Mononuclear cell (primary cell): ENCODE data around the gene VTI1A. TPM values are rescaled to one million over a fixed set of nuclear protein-coding genes. Genes with fewer than 3 reads are reported as not detected.

Experiments used
- H3K27me3 ChIP-seq: 2 replicates; pipeline ENCODE4 v1.6.0; 2011; ENCODE audit warnings: low read length, control low read depth; ENCODE audit not compliant: insufficient read depth
- H3K4me1 ChIP-seq: 2 replicates; pipeline ENCODE4 v1.5.1; 2011; ENCODE audit warnings: mild to moderate bottlenecking, low read length, control low read depth; ENCODE audit not compliant: insufficient read depth
- H3K4me3 ChIP-seq: 2 replicates; pipeline ENCODE4 v1.5.1; 2011; ENCODE audit warnings: mild to moderate bottlenecking, low read length, moderate library complexity
- H3K9me3 ChIP-seq: 2 replicates; pipeline ENCODE4 v1.5.1; 2011; ENCODE audit warnings: low read depth, mild to moderate bottlenecking, control low read depth, low read length
- total RNA-seq: library from RNA; depleted of rRNA; stranded (reverse); fragments of >200 nt; gene quantifications from one replicate; pipeline ENCODE4 v1.2.3, GENCODE V29; 2012

VTI1A gene
- total RNA-seq, 1 donor, result 65.4 TPM

DNA sequence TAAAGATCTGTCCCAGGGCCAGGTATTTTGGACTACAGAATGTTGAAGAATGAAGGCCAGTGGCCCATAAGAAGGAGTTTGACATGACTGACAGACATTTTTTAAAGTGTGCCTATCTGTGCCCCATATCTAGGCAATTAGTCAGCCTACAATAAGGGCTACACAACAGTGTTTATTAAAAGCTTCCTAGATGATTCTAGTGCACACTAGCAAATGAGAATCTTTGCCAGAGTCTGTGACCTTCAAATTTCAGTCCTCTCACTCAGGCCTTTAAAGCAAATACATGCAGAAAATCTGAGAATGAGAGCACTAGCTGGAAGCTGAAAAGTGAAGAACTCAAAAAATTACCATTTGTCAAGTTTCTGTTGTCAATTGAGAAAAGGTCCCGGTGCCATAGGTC lies 208.7 kb downstream of the VTI1A start:
- Histone ChIP-seq H3K9me3 (no peaks in the 10 kb centered on the region), H3K4me1 (no peaks in the 10 kb centered on the region), H3K4me3 (no peak overlapping the region), H3K27me3 (no peaks in the 10 kb centered on the region)

DNA sequence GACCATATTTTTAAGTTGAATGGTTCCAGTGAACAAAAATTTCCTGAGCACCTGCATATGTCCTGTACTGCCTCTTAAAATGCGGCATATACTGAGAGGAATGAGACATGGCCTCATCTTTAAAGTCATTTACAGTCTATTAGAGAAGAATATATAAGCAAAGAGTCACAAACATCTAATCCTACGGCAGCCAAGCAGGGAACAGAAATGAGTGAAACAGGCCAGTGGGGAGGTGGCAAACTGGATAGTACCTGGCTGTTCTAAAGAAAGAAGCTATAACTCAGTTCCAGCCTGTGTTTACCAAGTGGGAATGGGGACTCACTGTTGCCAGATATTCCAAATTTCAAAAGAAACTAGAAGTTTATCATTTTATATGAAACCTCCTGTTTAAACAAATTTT lies 211.4 kb downstream of the VTI1A start:
- Histone ChIP-seq H3K4me1 (no peaks in the 10 kb centered on the region), H3K4me3 (no peak overlapping the region), H3K27me3 (no peaks in the 10 kb centered on the region), H3K9me3 (no peaks in the 10 kb centered on the region)

DNA sequence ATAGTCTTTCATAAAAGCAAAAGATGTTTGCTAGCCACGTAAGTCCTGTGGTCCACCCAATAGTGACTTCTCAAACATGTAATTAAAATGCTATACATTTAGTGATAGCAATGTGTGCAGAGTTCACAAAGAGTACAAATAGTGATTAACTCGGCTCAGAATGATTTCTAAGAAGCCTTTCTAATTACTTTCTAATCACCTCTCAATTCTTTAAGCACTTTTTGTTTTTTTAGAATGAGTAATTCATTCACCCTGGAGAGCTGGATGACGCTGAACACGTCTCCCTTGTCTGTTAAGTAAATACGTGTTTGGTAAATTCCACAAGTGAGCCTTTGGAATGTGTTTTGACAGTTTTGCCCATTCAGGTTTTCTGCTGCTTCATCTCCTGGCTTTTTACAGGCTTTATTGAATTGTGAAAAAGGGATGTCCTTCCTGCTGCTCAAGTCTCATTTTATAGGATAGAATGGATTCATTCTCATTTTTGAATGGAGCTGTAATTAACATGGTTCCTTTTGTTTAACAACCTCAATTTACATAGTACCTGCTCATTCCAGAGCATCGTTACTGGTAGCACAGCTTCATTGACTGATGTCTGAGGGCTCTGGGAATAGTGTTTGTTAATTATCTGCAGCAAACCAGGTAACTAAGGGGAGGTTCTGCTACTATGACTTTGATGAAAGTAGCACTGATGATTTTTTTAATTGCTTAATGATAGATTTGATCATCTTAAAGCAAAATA lies 212.1 kb downstream of the VTI1A start:
- Histone ChIP-seq H3K4me3 (no peak overlapping the region), H3K27me3 (no peaks in the 10 kb centered on the region), H3K4me1 (no peaks in the 10 kb centered on the region)

DNA sequence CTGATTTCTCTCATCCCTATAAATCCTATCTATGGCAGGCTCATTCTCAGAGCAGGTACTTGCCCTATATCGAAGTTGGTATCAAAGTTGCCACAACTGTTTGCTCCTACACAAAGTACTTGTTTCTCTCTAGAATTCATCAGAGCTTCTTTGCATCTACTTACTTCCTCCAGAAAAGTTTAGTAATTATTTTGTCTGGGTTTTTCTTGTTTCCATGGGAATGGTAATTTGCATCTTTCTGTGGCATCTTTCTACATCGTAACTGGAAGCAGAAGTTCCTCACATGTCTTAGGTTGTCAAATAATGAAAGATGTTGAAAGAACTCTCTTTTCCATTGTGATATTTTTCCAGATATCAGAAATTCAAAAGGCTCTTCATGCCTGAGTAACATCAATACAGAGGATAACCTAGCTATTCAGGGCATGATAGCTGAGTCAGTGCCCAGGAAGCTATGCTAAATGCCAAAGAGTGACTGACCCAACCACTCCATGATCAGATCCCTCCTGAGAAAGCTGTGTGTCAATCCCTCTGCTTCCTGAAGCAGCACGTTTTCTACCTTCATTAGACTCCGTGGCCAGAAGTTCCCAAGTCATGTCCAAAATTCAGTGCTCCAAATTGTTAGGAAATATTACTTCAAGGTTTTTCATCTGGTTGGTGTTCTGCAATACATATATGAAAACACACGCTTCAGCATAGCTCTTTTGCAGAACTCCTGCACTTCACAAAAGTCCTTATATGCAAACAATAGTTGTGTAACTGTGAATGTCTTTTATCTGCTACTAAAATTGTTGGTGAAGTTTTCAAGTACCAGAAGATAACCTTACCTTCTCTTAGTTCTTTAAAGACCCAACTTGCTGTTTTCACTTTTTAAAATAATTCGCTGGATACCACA lies 216.5 kb downstream of the VTI1A start:
- H3K9me3 ChIP-seq, result no peaks in the 10 kb centered on the region
- H3K4me1 ChIP-seq, result no peaks in the 10 kb centered on the region
- no peak overlapping the region for H3K4me3 ChIP-seq
- no peaks in the 10 kb centered on the region for H3K27me3 ChIP-seq

More for the DNA sequence above, 212.1 kb downstream of the VTI1A start:
- no peaks in the 10 kb centered on the region for H3K9me3 ChIP-seq

GRCh38 chr10:112666094-112666493 lies 219.1 kb downstream of the VTI1A start:
- Histone ChIP-seq H3K27me3 (no peaks in the 10 kb centered on the region), H3K4me3 (no peak overlapping the region), H3K9me3 (no peaks in the 10 kb centered on the region), H3K4me1 (no peaks in the 10 kb centered on the region)

GRCh38 chr10:112669989-112670388 lies 223.0 kb downstream of the VTI1A start:
- H3K27me3 ChIP-seq, result no peaks in the 10 kb centered on the region
- H3K4me1 ChIP-seq, result no peaks in the 10 kb centered on the region
- H3K9me3 ChIP-seq, result no peaks in the 10 kb centered on the region
- H3K4me3 ChIP-seq, result no peak overlapping the region

DNA sequence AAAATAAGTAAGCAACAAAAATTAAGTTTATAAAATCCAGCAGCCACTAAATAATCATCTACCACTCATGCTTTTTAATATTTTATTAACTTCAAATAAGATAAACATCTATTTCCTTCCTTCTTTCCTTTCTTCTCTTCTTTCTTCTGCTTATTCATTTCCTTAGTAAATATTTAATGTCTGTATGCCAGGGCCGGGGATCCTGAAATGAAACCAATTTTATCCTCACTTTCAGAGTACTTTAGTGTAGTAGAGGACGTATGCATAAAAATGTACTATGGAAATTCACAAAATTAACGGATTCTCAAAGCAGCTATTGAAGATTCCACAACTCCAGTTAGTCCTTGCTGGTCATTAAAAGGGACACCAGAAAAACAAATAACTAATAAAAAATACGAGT lies 224.7 kb downstream of the VTI1A start:
- Histone ChIP-seq H3K4me1 (no peaks in the 10 kb centered on the region), H3K27me3 (no peaks in the 10 kb centered on the region), H3K9me3 (no peaks in the 10 kb centered on the region), H3K4me3 (no peak overlapping the region)

GRCh38 chr10:112672706-112673105 lies 225.7 kb downstream of the VTI1A start:
- no peaks in the 10 kb centered on the region for H3K9me3 ChIP-seq
- no peaks in the 10 kb centered on the region for H3K4me1 ChIP-seq
- no peak overlapping the region for H3K4me3 ChIP-seq
- H3K27me3 ChIP-seq, result no peaks in the 10 kb centered on the region

GRCh38 chr10:112675560-112676083 lies 228.6 kb downstream of the VTI1A start:
- no peaks in the 10 kb centered on the region for H3K27me3 ChIP-seq

GRCh38 chr10:112677689-112678088 lies 230.7 kb downstream of the VTI1A start:
- H3K9me3 ChIP-seq, result no peaks in the 10 kb centered on the region
- H3K4me3 ChIP-seq, result no peak overlapping the region
- no peaks in the 10 kb centered on the region for H3K4me1 ChIP-seq
- no peaks in the 10 kb centered on the region for H3K27me3 ChIP-seq

More at GRCh38 chr10:112675560-112676083, 228.6 kb downstream of the VTI1A start:
- H3K4me3 ChIP-seq, result no peak overlapping the region
- no peaks in the 10 kb centered on the region for H3K4me1 ChIP-seq
- H3K9me3 ChIP-seq, result no peaks in the 10 kb centered on the region

GRCh38 chr10:112678581-112678980 lies 231.6 kb downstream of the VTI1A start:
- Histone ChIP-seq H3K27me3 (no peaks in the 10 kb centered on the region), H3K4me3 (no peak overlapping the region), H3K4me1 (no peaks in the 10 kb centered on the region), H3K9me3 (no peaks in the 10 kb centered on the region)

GRCh38 chr10:112678987-112679386 lies 232.0 kb downstream of the VTI1A start:
- H3K9me3 ChIP-seq, result no peaks in the 10 kb centered on the region
- H3K27me3 ChIP-seq, result no peaks in the 10 kb centered on the region
- no peak overlapping the region for H3K4me3 ChIP-seq
- H3K4me1 ChIP-seq, result no peaks in the 10 kb centered on the region

DNA sequence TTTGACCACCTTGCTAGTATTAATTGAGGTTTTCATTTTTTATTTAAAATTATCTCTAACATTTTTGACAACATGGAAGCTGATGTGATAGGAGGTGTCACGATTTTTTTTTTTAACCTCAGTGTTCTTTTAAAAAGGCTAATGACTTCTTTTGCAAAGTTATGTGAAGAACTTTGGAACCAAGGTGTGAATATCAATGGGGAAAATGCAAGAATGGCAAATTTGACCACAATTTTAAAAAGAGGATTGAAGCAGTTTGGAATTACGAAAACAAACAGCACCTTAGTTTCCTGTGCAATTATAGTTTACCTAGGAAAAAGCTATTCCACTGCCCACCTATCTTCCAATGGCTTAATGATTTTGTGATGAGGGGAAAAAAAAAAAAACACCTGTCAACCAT lies 232.4 kb downstream of the VTI1A start:
- H3K27me3 ChIP-seq, result no peaks in the 10 kb centered on the region
- no peaks in the 10 kb centered on the region for H3K4me1 ChIP-seq
- H3K9me3 ChIP-seq, result no peaks in the 10 kb centered on the region
- H3K4me3 ChIP-seq, result no peak overlapping the region

DNA sequence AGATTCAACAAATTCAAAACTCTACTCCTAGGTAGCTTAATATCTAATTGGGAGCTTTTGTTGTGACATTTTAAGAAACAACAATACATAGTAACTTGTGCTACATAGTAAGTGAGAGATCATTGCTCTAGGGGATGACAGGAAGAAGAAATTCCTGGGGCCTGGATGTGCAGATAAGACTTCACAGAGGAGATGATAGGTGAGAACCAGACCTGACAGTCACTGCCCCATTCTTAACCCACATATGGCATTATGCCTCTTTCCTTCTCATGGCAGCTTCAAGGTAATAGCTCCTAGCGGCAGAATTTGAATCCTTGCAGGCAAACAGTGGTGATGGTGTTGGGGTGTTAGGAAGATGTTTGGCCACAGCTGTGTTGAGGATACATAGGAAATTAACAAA lies 233.6 kb downstream of the VTI1A start:
- H3K4me1 ChIP-seq, result no peaks in the 10 kb centered on the region
- no peak overlapping the region for H3K4me3 ChIP-seq
- no peaks in the 10 kb centered on the region for H3K27me3 ChIP-seq
- H3K9me3 ChIP-seq, result no peaks in the 10 kb centered on the region

GRCh38 chr10:112687647-112688046 lies 240.6 kb downstream of the VTI1A start:
- no peak overlapping the region for H3K4me3 ChIP-seq
- no peaks in the 10 kb centered on the region for H3K9me3 ChIP-seq
- no peaks in the 10 kb centered on the region for H3K4me1 ChIP-seq
- no peaks in the 10 kb centered on the region for H3K27me3 ChIP-seq
